Cortex of kidney (tissue), 1 donor: ENCODE measurements around the gene RUSC1.

ENCODE experiments used
- DNase-seq: peaks from one replicate; lab custom pipeline; 2025; lab: John Stamatoyannopoulos, UW

Gene RUSC1

DNA sequence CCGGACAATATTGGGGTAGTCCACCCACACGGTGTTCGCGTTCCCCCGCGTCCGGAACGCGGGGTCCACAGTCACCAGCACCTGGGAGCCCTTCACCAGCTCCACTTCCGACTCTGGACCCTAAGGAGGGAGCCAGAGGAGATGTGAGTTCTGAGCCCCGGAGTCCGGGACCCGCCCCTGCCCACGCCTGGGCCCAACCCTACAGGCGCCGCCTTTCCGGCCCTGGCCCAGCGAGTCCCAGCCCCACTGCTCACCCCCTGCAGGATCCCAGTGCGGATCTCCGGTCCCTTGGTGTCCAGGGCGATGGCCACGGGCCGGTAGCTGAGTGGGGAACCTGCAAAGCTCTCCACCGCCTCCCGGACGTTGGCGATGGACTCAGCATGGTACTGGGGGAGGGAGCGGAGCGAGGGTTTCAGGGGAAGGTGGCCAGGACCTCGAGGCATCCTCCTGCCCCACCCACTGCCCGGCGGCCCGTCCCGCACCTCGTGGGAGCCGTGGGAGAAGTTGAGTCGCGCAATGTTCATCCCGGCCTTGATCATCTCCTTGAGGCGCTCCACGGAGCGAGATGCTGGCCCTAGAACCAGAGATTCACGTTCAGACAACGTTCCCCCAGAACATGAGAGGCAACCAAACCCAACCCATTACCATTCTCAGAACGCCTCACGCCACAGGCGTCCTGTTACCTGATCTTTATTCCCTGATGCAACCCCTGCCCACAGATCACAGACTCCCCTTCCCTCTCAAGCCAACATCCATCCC lies 25.3 kb upstream of the RUSC1 start:
- no peak for DNase-seq

DNA sequence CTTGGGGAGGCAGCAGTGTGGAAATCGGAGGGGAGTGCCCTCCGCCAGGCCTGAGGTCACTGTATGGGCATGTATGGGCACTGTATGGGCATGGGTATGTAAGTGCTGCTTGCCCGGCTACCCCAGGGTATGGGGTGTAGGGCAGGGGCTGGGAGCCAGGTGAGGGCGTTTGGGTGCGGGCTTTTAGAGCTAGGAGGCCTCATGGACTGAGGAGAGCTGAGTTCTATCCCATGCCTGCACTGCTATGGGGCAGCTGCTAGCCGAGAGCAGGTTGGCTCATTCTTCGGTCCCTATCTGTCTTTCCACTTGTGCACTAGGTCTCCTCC lies 24.8 kb upstream of the RUSC1 start:
- no peak for DNase-seq

DNA sequence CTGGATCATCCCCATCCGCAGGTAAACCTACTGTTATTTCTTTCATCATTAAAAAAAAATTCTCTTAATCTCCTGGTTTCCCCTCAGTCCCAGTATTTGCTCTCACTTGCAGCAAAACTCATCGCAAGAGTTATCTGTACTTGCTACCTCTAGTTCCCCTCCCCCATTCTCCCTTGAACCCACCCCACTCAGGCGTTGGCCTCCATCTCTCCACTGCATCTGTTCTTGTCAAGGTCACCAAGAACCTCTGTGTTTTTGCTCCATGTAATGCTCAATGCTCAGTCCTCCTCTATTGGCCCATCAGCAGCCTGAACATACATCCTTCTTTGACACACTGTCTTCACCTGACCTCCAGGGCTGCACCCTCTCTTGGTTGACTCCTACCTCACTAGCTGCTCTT lies 24.0 kb upstream of the RUSC1 start:
- no peak for DNase-seq

DNA sequence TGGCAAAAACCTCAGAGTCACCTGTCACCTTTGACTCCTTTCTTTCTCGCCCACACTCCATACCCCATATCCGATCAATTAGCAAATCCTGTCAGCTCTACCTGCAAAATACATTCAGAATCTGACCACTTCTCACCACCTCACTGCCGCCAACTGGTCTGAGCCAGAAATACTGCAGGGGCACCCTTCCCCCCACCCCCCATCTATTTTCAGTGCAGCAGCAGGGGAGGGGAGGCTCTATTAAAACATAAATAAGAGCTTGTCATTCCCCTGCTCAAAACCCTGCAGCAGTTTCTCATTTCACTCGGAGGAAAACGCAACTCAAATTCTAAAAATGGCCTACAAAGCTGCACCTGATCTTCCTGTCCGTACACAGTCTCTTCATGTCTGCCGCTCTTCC lies 23.3 kb upstream of the RUSC1 start:
- no peak for DNase-seq

DNA sequence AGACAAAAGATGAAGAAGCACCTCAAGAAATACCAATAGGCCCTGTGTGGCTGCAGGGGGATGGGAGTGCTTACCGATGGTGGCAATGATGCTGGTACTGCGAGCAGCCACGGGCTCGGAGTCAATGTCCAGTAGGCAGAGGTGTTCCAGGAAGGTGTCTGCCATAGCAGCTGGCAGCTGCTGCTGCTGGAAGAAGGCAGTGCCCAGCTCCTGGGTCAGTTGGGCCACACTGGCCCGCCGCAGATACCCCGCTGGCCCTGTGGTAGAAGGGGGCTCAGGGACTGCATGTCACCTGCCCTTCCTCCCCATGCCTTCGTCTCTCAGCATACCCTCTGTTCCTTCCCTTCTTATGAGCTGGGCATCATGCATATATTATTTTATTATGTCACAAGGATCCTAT lies 20.7 kb upstream of the RUSC1 start:
- DNase-seq = no peak

DNA sequence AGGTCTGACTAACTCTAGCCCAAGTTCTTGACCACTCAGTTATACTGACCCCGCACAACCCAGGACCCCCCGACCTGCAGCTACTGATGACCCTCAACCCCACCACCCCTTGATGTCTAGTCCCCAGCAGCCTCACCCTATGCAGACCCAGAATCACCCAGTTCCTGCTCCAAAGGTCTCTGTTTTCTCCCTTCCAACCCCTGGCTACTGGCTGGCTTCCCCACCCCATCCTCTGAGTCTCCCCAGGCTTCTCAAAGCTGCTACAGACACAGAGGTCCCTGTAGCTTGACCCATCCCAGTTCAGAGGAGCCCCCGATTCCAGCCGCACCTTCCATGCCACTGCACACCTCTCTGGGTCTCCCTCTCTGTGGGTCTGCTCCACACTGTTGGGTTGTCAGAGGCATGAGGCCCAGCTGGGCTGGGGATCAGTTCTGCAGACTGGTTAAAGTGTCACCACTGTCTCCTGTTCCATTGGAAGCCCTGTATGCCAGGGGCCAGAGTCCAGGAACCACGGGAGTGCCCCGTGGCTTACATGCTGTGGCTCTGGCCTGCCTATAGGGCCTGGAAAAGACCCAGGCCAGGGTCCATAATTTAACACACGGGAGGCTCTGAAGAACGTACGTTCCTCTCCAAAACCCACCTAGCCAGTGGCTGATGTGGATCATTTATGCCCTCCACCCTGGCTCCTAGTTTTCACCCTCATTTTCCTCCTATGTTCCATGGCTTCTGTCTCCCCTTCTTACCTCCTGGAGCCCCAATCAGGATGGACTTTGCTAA lies 20.0 kb upstream of the RUSC1 start:
- no peak for DNase-seq

DNA sequence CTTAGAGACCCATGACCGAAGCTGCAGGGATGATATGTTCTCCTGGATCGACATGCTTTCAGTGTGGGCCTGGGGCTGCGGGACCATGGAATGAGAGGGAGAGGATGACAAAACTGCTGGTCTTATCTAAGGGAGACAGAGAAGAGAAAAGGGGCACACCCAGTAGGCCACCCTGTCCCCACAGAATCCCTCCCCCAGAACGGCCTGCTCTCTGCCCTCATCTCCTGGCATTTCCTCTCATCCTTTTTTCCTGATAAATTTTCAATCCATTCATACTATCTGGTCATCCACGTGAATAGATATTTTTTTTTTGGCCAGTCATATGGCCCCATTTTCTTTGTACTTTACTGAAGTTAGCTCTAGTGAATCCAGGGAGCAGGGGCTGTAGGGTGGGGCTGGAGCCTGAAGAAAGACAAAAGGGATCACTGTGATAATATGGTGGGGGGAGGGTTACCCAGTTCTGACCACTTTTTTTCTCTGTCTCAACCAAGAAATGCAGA lies 19.3 kb upstream of the RUSC1 start, which contains the start of gene PKLR:
PKLR (minus strand) TSS at position 97 of the 500 bp plus-strand sequence; CDS start at position 54, 43 bp downstream.
- DNase-seq = no peak

DNA sequence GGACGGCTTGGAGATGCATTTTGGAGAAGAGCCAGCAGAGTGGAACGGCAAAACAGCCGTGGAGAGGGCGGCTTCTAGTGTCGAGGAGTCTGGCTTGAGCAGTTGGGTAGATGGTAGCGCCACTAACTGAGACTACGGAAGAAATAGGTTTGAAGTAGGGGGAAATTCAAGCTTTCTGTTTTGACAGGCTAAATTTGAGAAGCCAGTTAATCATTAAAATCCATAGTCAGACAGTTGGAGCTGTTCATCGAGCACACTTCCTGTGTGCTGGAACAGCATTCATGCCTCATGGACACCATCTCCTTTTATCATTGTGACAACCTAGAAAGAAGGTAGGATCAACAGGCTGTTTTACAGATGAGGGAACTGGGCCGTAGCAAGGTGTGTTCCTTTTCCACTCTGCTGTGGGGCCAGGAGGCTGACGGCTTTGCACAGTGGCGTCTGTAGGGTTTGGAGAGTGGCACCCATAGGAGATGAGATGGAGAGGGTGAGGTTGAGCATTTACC lies 16.1 kb upstream of the RUSC1 start:
- DNase-seq = no peak

DNA sequence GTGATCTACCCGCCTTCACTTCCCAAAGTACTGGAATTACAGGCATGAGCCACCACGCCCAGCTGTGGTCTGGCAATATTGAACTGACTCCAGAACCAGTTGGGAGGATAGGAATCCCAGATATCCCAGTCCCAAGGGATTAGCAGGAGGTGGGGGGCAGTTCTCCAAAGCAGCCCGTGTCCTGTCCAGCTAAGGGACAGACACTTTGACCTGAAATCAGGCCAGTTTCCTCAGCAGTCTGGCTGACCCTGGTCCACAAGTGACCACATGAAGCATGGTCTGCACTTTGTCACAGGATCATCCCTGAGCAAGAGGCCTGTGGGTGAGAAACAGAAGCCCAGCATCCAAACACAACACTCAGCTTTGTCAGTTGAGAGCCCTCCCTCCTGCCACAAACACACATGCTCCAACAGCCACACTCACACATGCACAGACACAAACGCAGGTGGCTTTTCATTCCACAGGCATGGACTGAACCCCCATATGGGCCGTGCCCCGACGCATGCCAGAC lies 14.8 kb upstream of the RUSC1 start:
- DNase-seq = no peak

DNA sequence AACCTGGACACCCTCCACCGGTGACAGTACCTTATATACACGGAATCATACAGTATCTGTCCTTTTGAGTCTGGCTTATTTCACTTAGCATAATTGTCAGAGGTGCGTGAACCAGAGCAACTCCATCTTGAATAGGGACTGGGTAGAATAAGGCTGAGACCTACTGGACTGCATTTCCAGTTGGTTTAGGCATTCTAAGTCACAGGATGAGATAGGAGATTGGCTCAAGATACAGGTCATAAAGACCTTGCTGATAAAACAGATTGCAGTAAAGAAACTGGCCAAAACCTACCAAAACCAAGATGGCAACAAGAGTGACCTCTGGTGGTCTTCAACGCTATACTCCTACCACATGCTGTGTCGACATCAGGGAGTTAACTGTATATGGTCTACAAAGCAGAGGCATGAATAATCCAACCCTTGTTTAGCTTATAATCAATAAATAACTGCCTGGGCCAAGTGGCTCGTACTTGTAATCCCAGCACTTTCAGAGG lies 13.4 kb upstream of the RUSC1 start:
- no peak for DNase-seq

DNA sequence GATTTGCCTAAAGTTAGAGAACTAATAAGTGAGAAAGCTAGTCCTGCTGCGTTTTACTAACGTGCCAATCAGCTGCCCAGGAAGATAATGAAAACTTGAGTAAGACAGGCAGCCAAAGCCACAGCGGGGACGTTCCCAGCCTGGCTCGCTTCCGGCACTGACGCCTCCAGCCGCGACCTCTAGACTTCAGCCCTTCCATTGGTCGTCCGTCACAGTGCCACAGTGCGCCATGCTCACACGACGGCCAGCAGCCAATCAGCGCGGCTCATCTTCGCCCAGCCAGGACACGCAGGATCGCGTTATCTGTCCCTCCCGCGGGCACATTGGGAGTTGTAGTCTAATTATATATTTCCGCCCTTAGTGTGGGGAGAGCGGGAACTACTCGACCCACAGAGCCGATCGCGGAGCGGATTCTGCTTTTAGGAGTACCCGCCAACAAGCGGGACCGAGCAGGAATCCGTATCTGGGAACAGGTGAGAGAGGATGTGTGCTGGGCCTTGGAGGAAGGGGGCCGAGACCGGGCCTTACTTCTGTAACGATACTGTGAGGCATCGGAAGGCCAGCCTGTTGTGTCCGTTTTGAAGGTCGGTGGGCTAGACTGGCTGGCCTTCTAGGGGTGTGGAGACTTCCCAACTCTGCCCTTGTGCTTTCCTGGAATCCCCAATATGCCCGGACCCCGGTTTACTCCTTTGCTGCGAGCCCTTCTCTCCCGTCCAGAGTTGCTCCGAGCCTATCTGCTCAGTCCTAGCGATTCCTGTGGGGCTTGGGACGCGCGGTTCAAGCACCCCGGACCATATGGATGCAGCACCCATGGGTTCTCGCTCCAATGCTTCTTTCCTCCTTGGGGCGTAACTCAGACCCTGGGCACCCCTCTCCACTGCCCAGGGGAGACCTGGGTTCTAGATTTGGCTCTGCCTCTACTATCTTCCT lies 11.9 kb upstream of the RUSC1 start, which contains the start of gene FDPS:
FDPS (plus strand) TSS at position 374 of the 930 bp plus-strand sequence. CDS start 924 bp downstream, outside the sequence.
- peak; percentile 65 for DNase-seq

DNA sequence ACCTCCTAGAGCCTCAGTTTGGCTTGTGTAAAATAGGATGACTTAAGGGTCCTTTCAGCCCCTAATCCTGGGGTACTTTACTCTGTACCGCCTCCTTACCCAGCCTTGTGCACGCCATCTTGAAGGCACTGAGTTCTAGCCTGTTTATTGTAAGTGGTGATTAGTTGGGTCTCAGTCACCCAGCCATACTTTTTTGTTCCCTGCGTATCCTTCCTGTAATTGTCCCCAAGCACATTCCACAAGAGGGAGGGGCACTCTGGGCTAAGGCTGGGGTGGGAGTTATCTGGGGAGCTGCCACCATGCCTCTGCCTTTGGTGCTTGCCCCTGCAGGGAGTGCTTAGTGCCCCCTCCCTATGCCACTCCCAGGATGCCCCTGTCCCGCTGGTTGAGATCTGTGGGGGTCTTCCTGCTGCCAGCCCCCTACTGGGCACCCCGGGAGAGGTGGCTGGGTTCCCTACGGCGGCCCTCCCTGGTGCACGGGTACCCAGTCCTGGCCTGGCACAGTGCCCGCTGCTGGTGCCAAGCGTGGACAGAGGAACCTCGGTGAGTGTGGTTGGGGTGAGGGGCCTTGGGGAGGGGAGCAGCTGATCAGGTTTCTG lies 11.2 kb upstream of the RUSC1 start:
- DNase-seq = no peak

DNA sequence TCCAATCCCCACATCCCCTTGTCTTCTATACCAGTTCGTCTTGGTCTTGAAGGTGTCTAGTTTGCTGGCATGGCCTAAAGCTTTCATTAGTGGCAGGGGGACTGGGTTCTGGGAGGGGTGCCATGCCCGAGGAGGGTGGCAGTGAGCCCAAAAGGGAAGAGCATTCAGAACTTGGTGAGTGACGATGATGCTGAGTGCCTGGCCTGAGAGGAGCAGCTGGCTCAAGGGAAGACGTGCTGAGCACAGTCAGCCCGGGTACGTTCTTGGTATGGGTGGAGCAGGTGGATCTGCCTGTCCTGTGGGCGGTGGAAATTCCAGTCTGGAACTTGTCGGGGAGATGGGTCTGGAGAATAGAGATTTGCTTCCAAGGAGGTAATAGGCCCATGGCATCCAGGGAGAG lies 7.4 kb upstream of the RUSC1 start:
- no peak for DNase-seq

DNA sequence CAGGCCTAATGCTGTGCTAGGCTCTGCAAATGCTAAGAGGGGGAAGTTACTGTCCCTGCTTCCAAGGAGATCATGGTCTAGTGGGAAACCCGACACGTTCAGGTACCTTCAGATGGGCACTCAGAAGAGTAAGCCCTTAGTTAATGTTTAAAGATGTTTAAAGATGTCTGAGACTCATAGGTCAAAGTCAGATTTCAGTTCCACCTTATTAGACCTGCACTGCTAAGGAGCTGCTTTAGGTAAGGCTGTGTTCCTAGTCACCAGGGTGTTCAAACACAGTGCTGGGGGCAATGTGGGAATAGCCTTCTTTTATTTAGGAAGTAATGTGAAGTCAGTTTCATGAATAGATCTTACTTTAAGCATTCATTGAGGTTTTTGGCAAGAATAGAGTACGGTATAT lies 3.8 kb upstream of the RUSC1 start:
- no peak for DNase-seq

DNA sequence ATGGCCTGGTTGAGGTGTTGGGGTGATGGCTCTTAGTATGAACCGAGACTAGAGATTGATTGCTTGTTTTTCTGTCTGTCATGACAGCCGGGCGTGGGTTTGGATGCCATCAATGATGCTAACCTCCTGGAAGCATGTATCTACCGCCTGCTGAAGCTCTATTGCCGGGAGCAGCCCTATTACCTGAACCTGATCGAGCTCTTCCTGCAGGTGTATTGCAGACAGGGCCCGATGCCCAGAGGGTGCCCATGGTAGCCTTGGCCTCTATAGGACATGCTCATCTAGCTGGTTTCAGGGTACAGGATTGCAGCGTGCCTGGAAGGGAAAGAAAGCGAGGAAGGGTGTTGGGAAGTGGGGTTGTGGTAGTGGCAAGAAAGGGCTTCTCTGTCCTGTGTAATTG lies 2.6 kb upstream of the RUSC1 start:
- no peak for DNase-seq

DNA sequence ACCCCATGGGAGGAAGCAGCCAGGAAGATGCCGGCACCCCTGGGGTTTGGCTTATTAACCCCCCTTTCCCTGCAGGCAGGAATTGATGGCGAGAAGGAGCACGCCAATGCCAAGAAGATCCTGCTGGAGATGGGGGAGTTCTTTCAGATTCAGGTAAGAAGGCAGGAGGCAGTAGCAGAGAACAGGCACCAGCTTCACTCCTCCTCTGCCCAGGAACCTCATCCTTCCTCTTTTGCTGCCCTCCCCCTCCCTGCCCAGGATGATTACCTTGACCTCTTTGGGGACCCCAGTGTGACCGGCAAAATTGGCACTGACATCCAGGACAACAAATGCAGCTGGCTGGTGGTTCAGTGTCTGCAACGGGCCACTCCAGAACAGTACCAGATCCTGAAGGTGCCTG lies 1.2 kb upstream of the RUSC1 start:
- DNase-seq = no peak

DNA sequence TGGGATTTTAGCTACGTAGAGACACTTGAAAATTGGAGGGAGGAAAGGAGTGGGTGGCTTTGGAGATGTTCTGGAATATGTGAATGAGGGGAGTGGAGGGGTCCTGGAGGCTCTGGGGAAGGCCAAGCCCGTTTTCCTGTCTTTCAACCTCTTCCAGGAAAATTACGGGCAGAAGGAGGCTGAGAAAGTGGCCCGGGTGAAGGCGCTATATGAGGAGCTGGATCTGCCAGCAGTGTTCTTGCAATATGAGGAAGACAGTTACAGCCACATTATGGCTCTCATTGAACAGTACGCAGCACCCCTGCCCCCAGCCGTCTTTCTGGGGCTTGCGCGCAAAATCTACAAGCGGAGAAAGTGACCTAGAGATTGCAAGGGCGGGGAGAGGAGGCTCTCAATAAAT lies 442 bp upstream of the RUSC1 start:
- no peak for DNase-seq

DNA sequence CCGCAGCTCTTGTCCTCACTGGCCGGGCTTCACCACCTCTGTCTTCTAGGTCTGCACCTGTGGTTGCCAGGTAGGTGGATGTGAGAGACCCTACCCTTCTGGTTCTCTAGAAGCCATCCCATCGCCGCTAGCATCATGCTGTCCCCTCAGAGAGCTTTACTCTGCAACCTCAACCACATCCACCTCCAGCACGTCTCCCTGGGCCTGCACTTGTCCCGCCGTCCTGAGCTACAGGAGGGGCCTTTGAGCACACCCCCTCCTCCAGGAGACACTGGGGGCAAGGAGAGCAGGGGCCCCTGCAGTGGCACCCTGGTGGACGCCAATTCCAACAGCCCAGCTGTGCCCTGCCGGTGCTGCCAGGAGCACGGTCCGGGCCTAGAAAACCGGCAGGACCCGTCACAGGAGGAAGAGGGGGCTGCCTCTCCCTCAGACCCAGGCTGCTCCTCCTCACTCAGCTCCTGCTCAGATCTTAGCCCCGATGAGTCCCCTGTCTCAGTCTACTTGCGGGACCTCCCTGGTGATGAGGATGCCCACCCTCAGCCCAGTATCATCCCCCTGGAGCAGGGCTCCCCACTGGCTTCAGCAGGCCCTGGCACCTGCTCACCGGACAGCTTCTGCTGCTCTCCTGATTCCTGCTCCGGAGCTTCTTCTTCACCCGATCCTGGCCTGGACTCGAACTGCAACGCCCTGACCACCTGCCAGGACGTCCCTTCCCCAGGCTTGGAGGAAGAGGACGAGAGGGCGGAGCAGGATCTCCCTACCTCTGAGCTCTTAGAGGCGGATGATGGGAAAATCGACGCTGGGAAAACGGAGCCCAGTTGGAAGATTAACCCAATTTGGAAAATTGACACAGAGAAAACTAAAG lies 1.2 kb downstream of the RUSC1 start:
- no peak for DNase-seq

DNA sequence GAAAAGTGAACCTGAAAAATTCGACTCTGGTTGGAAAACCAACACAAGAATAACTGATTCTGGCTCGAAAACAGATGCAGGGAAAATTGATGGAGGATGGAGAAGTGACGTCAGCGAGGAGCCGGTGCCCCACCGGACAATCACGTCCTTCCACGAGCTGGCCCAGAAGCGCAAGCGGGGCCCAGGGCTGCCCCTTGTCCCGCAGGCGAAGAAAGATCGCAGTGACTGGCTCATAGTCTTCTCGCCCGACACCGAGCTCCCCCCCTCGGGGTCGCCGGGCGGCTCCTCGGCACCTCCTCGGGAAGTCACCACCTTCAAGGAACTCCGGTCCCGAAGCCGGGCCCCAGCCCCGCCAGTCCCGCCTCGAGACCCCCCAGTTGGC lies 1.9 kb downstream of the RUSC1 start:
- DNase-seq = no peak
